HEK293T (cell line): ENCODE results near the gene ATOH8.

Source experiments
- CTCF ChIA-PET: fragments of 350-600 bp; formaldehyde crosslinking; extraction: SDS; loops from one replicate; lab custom pipeline; 2021; ENCODE audit warnings: antibody characterized with exemption, inconsistent platforms; lab: Yijun Ruan, JAX
- POLR2A ChIA-PET: fragments of 350-600 bp; formaldehyde crosslinking; extraction: SDS; loops from one replicate; lab custom pipeline; 2020; ENCODE audit warnings: antibody characterized with exemption, inconsistent platforms; lab: Yijun Ruan, JAX
- DNase-seq: peaks from one replicate; pipeline ENCODE4 v3.0.0; 2012; ENCODE audit warnings: mixed read lengths; ENCODE audit errors: extremely low spot score
- ARNT ChIP-seq: fragments of 450-650 bp; IDR thresholded peaks from 2 replicates; pipeline ENCODE4 v1.6.1; 2017; ENCODE audit warnings: mild to moderate bottlenecking
- BHLHE40 ChIP-seq: fragments of 450-650 bp; IDR thresholded peaks from 2 replicates; pipeline ENCODE4 v1.6.1; 2016; ENCODE audit warnings: mild to moderate bottlenecking, moderate library complexity, borderline replicate concordance
- CTBP1 ChIP-seq: fragments of 450-650 bp; IDR thresholded peaks from 2 replicates; pipeline ENCODE4 v1.6.1; 2016; ENCODE audit warnings: borderline replicate concordance
- ELF4 ChIP-seq: fragments of 450-650 bp; IDR thresholded peaks from 2 replicates; pipeline ENCODE4 v1.6.1; 2017; ENCODE audit warnings: antibody characterized with exemption
- FOXA1 ChIP-seq: fragments of 450-650 bp; IDR thresholded peaks from 2 replicates; pipeline ENCODE4 v1.6.1; 2016; ENCODE audit warnings: mild to moderate bottlenecking
- FOXK2 ChIP-seq: fragments of 450-650 bp; IDR thresholded peaks from 2 replicates; pipeline ENCODE4 v1.6.1; 2016; ENCODE audit warnings: mild to moderate bottlenecking
- FOXM1 ChIP-seq: fragments of 450-650 bp; IDR thresholded peaks from 2 replicates; pipeline ENCODE4 v1.6.1; 2017; ENCODE audit warnings: mild to moderate bottlenecking, borderline replicate concordance
- HDGF ChIP-seq: fragments of 450-650 bp; IDR thresholded peaks from 2 replicates; pipeline ENCODE4 v1.6.1; 2017; ENCODE audit warnings: antibody characterized with exemption, borderline replicate concordance
- L3MBTL2 ChIP-seq: fragments of 450-650 bp; conservative IDR thresholded peaks from 2 replicates; pipeline ENCODE4 v1.6.1; 2016; ENCODE audit warnings: mild to moderate bottlenecking
- LEF1 ChIP-seq: fragments of 450-650 bp; IDR thresholded peaks from 2 replicates; pipeline ENCODE4 v1.6.1; 2017; ENCODE audit warnings: mild to moderate bottlenecking, borderline replicate concordance
- NFRKB ChIP-seq: fragments of 450-650 bp; IDR thresholded peaks from 2 replicates; pipeline ENCODE4 v1.6.1; 2016; ENCODE audit warnings: mild to moderate bottlenecking, moderate library complexity
- SP1 ChIP-seq: fragments of 450-650 bp; IDR thresholded peaks from 2 replicates; pipeline ENCODE4 v1.6.1; 2017
- SUZ12 ChIP-seq: fragments of 450-650 bp; IDR thresholded peaks from 2 replicates; pipeline ENCODE4 v1.6.1; 2016; ENCODE audit warnings: mild to moderate bottlenecking
- TARDBP ChIP-seq: fragments of 450-650 bp; IDR thresholded peaks from 2 replicates; pipeline ENCODE4 v1.6.1; 2016
- ZNF384 ChIP-seq: fragments of 450-650 bp; IDR thresholded peaks from 2 replicates; pipeline ENCODE4 v1.6.1; 2016
- TF ChIP-seq, protein P1 (sequence below): fragments of 450-650 bp; IDR thresholded peaks from 2 replicates; pipeline ENCODE4 v1.6.1; 2016

The ATOH8 gene

DNA sequence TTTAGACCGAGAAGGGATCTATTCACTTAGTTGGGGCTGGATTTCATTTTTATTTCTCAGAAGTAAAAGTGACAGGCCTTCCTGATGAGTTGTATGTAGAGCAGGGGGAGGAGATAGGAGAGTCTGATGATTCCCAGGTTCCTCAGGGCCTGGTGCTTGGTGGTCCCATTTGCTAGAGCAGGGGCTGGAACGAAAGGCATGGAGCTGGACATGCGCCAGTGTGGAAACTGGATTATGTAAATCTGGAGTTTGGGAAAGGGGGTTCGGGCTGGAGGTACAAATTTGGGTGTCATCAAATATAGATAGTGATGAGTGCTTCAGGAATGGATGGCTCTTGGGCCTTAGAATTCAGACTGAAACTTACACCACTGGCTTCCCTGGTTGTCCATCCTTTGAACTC is 32.1 kb upstream of the ATOH8 start:
- POLR2A ChIA-PET, result no interaction called here
- CTCF ChIA-PET, result interaction anchor here (0.5 kb wide), 1 partner anchor 115 kb away, joined by 3 read pairs; no protein-coding TSS in a partner anchor
- TF ChIP-seq NFRKB (no peak), TARDBP (no peak), ARNT (no peak), FOXK2 (no peak)
- DNase-seq, result no peak

DNA sequence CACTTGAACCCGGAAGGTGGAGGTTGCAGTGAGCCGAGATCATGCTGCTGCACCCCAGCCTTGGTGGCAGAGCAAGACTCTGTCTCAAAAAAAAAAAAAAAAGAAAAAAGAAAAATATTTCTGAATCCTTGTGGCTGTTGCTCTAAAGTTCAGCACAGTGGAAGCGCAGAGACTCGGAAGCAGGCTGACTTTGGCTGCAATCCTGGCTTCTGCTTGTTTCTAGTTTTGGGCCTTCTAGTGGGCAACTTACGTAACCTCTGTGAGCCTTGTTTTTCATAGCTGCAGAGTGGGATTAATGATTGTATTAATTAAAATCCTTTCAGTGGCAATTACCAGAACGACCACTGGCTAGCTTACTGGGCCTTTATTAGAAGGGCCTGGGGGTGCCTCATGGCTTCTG is 31.3 kb upstream of the ATOH8 start:
- ChIA-PET POLR2A (no interaction called here), CTCF (no interaction called here)
- DNase-seq, result no peak
- TF ChIP-seq BHLHE40, result no peak
- no peak for TF ChIP-seq ZNF384
- TF ChIP-seq LEF1, result no peak
- TF ChIP-seq SP1, result no peak
- TF ChIP-seq, protein P1, sequence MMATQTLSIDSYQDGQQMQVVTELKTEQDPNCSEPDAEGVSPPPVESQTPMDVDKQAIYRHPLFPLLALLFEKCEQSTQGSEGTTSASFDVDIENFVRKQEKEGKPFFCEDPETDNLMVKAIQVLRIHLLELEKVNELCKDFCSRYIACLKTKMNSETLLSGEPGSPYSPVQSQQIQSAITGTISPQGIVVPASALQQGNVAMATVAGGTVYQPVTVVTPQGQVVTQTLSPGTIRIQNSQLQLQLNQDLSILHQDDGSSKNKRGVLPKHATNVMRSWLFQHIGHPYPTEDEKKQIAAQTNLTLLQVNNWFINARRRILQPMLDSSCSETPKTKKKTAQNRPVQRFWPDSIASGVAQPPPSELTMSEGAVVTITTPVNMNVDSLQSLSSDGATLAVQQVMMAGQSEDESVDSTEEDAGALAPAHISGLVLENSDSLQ, result no peak
- no peak for TF ChIP-seq HDGF

DNA sequence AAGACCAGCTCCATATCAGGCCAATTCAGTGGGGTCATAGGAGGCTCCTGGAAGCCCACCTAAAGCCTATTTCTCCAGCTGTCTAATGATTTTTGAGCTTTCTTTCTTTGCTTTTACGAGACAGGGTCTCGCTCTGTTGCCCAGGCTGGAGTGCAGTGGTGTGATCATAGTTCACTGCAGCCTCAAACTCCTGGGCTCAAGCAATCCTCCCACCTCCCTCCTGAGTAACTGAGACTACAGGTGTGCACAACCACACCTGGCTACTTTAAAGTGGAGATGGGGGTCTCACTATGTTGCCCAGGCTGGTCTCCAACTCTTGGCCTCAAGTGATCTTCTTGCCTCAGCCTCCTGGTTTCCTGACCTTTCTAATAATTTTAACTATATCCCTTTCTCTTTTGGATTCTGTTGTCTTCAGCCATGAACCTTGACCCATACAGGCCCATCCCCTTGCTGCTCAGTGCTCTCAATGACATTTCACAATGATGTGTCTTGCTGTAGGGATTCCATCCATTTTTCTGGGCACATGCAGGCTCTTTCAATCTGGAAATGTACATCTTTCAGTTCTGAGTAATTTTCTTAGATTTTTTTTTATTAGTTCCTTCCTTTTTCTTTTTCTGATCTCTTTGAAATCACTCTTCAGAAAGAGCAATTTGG is 30.0 kb upstream of the ATOH8 start:
- no peak for DNase-seq
- TF ChIP-seq CTBP1 (no peak), SP1 (no peak), NFRKB (no peak), SUZ12 (no peak), BHLHE40 (no peak)
- POLR2A ChIA-PET, result no interaction called here
- CTCF ChIA-PET, result interaction anchor here (0.6 to 1.6 kb wide), 3 partner anchors 10 to 393 kb away, joined by 3 to 11 read pairs (median 5); no protein-coding TSS in a partner anchor

DNA sequence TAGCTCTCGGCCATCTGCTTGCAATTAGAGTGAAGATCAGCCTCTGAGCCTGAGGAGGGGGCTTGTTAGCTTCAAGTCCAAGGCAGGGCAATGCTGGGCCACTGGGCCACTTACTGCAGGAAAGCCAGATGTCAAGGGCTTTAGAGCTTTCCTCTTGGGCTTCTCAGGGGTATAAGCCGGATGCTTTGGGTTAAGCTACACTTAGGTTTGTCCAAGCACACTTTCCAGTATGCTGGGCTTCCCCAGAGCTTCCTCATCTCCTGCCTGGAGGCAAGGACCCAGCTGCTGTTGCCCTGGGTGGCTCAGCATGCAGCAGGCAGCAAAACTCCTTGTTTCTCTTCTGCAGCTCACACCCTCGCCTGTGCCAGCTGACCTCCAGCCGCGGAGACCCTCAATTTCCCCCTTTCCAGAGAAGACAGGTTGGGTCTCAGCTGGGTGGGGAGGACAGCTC is 29.0 kb upstream of the ATOH8 start:
- no peak for DNase-seq
- ChIA-PET CTCF (interaction anchor here (0.8 to 1.6 kb wide), 5 partner anchors 11 to 163 kb away, joined by 3 to 6 read pairs (median 3); no protein-coding TSS in a partner anchor), POLR2A (no interaction called here)
- TF ChIP-seq L3MBTL2 (no peak), NFRKB (no peak), HDGF (no peak), FOXK2 (no peak), ZNF384 (no peak), ARNT (no peak), SUZ12 (no peak), LEF1 (no peak)
- TF ChIP-seq, protein P1, result no peak

DNA sequence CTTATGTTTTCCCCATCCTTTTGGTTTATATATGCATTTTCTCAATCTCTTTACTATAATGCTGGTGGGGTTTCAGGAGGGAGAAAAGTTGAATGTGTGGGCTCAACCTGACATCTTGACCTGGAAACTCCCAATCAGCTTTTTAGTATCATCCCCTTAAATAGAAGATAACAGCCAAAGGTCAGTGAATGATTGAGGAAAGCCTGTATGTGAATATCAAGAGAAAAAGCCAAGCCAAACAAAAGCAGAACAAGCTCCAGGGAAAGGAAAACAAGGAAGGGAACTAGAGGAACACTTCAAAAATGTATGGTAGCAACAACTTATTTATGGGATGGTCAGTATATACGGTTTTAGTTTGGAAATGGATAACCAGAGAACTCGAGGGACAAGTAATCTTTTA is 28.3 kb upstream of the ATOH8 start:
- DNase-seq, result no peak
- no peak for TF ChIP-seq L3MBTL2
- TF ChIP-seq ARNT, result no peak
- no peak for TF ChIP-seq HDGF
- TF ChIP-seq FOXM1, result no peak
- no peak for TF ChIP-seq ELF4
- no peak for TF ChIP-seq FOXA1
- no peak for TF ChIP-seq LEF1
- no peak for TF ChIP-seq BHLHE40
- TF ChIP-seq ZNF384, result no peak
- no peak for TF ChIP-seq SP1
- no peak for TF ChIP-seq TARDBP
- CTCF ChIA-PET, result interaction anchor here (0.6 to 1.6 kb wide), 6 partner anchors 18 to 176 kb away, joined by 3 to 6 read pairs (median 4); no protein-coding TSS in a partner anchor
- POLR2A ChIA-PET, result no interaction called here

DNA sequence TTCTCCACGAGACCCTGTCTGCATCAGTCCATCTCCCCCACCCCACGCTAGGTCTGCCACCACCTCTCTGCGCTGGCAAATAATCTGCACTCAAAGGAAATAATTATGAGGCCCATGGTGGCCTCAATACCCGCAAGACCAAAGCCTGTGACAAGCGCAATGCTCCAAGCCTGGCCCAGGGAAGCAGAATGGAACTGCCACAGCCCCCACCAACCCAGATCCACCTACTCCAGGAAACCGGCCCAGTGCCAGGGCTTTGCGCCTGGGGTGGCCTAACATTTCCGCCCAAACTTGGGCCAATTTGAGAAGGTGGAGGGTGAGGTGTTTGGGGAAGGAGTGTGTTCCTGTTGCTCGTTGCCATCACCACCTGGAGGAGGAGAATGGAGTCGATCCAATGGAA is 26.0 kb upstream of the ATOH8 start:
- DNase-seq, result no peak
- POLR2A ChIA-PET, result no interaction called here
- TF ChIP-seq SP1 (no peak), FOXM1 (no peak), L3MBTL2 (no peak)
- CTCF ChIA-PET, result no interaction called here

DNA sequence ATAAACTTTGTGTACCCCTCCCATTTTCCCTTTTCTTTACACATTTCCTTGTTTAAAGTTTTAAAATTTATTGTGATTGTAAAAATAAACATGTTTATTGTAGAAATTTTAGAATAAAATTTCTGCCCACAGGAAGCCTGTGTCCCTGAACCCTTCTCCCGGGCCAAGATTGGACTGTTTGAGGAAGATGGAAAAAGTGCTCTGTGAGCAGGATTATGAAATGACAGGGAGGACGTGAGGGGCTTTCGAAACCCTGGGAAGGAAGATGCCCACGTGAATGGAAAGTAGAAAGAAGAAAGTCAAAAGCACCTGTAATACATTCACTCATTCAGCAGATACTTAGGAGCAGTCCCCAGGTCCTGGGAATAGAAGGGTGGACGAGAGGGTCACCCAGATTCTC is 25.4 kb upstream of the ATOH8 start:
- no peak for DNase-seq
- ChIA-PET CTCF (interaction anchor here (0.7 to 2.3 kb wide), 14 partner anchors 9 to 102 kb away, joined by 3 to 19 read pairs (median 4); partner anchors contain the start of gene ATOH8), POLR2A (no interaction called here)
- no peak for TF ChIP-seq L3MBTL2
- TF ChIP-seq FOXA1, result no peak
- no peak for TF ChIP-seq FOXK2
- TF ChIP-seq ARNT, result no peak
- TF ChIP-seq CTBP1, result no peak
- TF ChIP-seq, protein P1, result no peak
- TF ChIP-seq FOXM1, result no peak
- no peak for TF ChIP-seq NFRKB
- TF ChIP-seq SP1, result no peak
- no peak for TF ChIP-seq ELF4
- TF ChIP-seq SUZ12, result no peak
- TF ChIP-seq LEF1, result no peak
- no peak for TF ChIP-seq HDGF
- no peak for TF ChIP-seq ZNF384
- no peak for TF ChIP-seq TARDBP
- no peak for TF ChIP-seq BHLHE40
